DOHH2 (cell line): Measurements from ENCODE around the gene RILPL1.

ENCODE experiments used
- H3F3A ChIP-seq: fragments of 200-600 bp; sonication (generic), shearing (Covaris generic); 2 replicates; pipeline ENCODE4 v1.6.0; 2016; ENCODE audit warnings: antibody characterized with exemption, mild to moderate bottlenecking; ENCODE audit not compliant: control insufficient read depth, insufficient read depth
- H3K27ac ChIP-seq: fragments of 200-600 bp; sonication (generic); 2 replicates; pipeline ENCODE4 v1.5.1; 2014; ENCODE audit warnings: low read depth, mild to moderate bottlenecking, low read length, moderate library complexity
- H3K27me3 ChIP-seq: fragments of 200-600 bp; sonication (generic); 2 replicates; pipeline ENCODE4 v1.6.1; 2014; ENCODE audit warnings: mild to moderate bottlenecking, low read length, mixed read lengths; ENCODE audit not compliant: control insufficient read depth
- H3K36me3 ChIP-seq: fragments of 200-600 bp; sonication (generic); 2 replicates; pipeline ENCODE4 v1.6.1; 2014; ENCODE audit warnings: mild to moderate bottlenecking, low read length, moderate library complexity, mixed read lengths; ENCODE audit not compliant: control insufficient read depth
- H3K4me1 ChIP-seq: fragments of 200-600 bp; sonication (generic); 2 replicates; pipeline ENCODE4 v1.6.1; 2014; ENCODE audit warnings: mild to moderate bottlenecking, low read length, mixed read lengths; ENCODE audit not compliant: control insufficient read depth
- H3K4me2 ChIP-seq: fragments of 200-600 bp; sonication (generic); 2 replicates; pipeline ENCODE4 v1.6.0; 2014; ENCODE audit warnings: mild to moderate bottlenecking, low read length, moderate library complexity
- H3K4me3 ChIP-seq: fragments of 200-600 bp; sonication (generic); 2 replicates; pipeline ENCODE4 v1.5.1; 2014; ENCODE audit warnings: mild to moderate bottlenecking, low read length, mixed read lengths
- H3K79me2 ChIP-seq: fragments of 200-600 bp; sonication (generic); 2 replicates; pipeline ENCODE4 v1.6.1; 2014; ENCODE audit warnings: mild to moderate bottlenecking, low read length, mixed read lengths; ENCODE audit not compliant: control insufficient read depth
- H3K9me2 ChIP-seq: fragments of 200-600 bp; sonication (generic); replicated peaks from 2 replicates; pipeline ENCODE4 v1.6.1; 2014; ENCODE audit warnings: mild to moderate bottlenecking, low read length, mixed read lengths; ENCODE audit not compliant: control insufficient read depth
- H3K9me3 ChIP-seq: fragments of 200-600 bp; sonication (generic); 2 replicates; pipeline ENCODE4 v1.6.1; 2014; ENCODE audit warnings: antibody characterized with exemption, low read length, mixed read lengths; ENCODE audit not compliant: control insufficient read depth, insufficient read depth
- H4K20me1 ChIP-seq: fragments of 200-600 bp; sonication (generic); 2 replicates; pipeline ENCODE4 v1.6.0; 2014; ENCODE audit warnings: low read depth, mild to moderate bottlenecking, antibody characterized with exemption, low read length, moderate library complexity; ENCODE audit not compliant: control insufficient read depth, insufficient read depth
- CTCF ChIP-seq: fragments of 200-600 bp; sonication (generic); IDR thresholded peaks from one replicate; pipeline ENCODE4 v1.5.1; 2014; ENCODE audit warnings: antibody characterized with exemption, mild to moderate bottlenecking, low read depth, low read length; ENCODE audit not compliant: poor library complexity, severe bottlenecking
- EZH2phosphoT487 ChIP-seq: fragments of 200-600 bp; sonication (generic); IDR thresholded peaks from 2 replicates; pipeline ENCODE4 v1.6.1; 2017; ENCODE audit warnings: borderline replicate concordance, mild to moderate bottlenecking, antibody characterized with exemption, low read length, moderate library complexity, mixed read lengths

The RILPL1 gene

GRCh38 chr12:123576611-123577010 lies 43.1 kb upstream of the RILPL1 start:
- Histone ChIP-seq H3K9me3 (no peaks in the 10 kb centered on the region), H3K27ac (no peak overlapping the region), H3K27me3 (no peaks in the 10 kb centered on the region), H3K4me3 (no peak overlapping the region), H3K9me2 (no peaks in the 10 kb centered on the region), H4K20me1 (no peaks in the 10 kb centered on the region), H3F3A (no peaks in the 10 kb centered on the region), H3K4me1 (no peaks in the 10 kb centered on the region), H3K36me3 (no peaks in the 10 kb centered on the region), H3K4me2 (no peak overlapping the region), H3K79me2 (no peaks in the 10 kb centered on the region)
- TF ChIP-seq CTCF (no peak), EZH2phosphoT487 (no peak)

GRCh38 chr12:123573870-123574269 lies 40.4 kb upstream of the RILPL1 start:
- Histone ChIP-seq H3K36me3 (no peaks in the 10 kb centered on the region), H3K4me2 (no peak overlapping the region), H4K20me1 (no peaks in the 10 kb centered on the region), H3K9me2 (no peaks in the 10 kb centered on the region), H3K27ac (no peak overlapping the region), H3F3A (no peaks in the 10 kb centered on the region), H3K79me2 (no peaks in the 10 kb centered on the region), H3K27me3 (peaks cover 3% of the 10 kb centered on the region; the same call in 1 of the 2 replicates), H3K4me3 (no peak overlapping the region), H3K4me1 (no peaks in the 10 kb centered on the region), H3K9me3 (no peaks in the 10 kb centered on the region)
- no peak for TF ChIP-seq EZH2phosphoT487
- no peak for TF ChIP-seq CTCF

- Histone ChIP-seq H3F3A (no peaks in the 10 kb centered on the region), H3K36me3 (no peaks in the 10 kb centered on the region), H3K27ac (no peak overlapping the region), H3K27me3 (peaks cover 3% of the 10 kb centered on the region; the same call in 1 of the 2 replicates), H3K4me2 (no peak overlapping the region), H3K9me2 (no peaks in the 10 kb centered on the region), H3K9me3 (no peaks in the 10 kb centered on the region), H4K20me1 (no peaks in the 10 kb centered on the region), H3K4me3 (no peak overlapping the region), H3K4me1 (no peaks in the 10 kb centered on the region), H3K79me2 (no peaks in the 10 kb centered on the region)
- TF ChIP-seq CTCF, result no peak
- no peak for TF ChIP-seq EZH2phosphoT487
Observed at GRCh38 chr12:123572391-123572790, 38.9 kb upstream of the RILPL1 start.
